ENCODE data around the gene ACER1.

DNA sequence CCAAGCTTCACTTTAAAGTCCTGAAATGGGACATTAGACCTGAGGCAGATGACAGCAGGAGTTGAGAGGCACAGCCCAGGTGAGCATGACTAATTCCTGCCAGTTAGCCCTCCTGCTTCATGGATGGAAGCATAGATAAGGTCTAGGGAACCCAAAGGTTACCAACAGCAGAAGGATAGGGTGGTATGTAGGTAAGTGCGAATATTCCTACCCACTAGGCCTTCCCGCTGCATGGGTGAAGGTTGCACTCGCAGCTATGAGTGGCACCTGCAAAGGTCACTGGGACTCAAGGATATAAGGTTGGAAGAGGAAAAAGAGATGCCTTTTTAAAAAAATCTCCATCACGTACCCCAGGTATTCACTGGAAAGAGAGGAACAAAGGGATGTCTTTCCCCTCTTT lies 41.4 kb downstream of the ACER1 start:
- TF ChIP-seq CTCF (IDR thresholded peaks at IDR 0.05; ENCODE audit: low read depth, low read length, missing input control): no peak
- no peak for TF ChIP-seq RAD21 (IDR thresholded peaks at IDR 0.05)
- TF ChIP-seq, protein P1, sequence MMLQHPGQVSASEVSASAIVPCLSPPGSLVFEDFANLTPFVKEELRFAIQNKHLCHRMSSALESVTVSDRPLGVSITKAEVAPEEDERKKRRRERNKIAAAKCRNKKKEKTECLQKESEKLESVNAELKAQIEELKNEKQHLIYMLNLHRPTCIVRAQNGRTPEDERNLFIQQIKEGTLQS (IDR thresholded peaks at IDR 0.05): no peak
- no peak for TF ChIP-seq EGR1 (IDR thresholded peaks at IDR 0.05; ENCODE audit: low read depth in 2 of 2)
- no peak for TF ChIP-seq ZBTB33 (IDR thresholded peaks at IDR 0.05)
- TF ChIP-seq REST (IDR thresholded peaks at IDR 0.05): no peak
- TF ChIP-seq GABPA (IDR thresholded peaks at IDR 0.05 in 1 of 2, conservative IDR thresholded peaks at IDR 0.05 in 1 of 2): no peak

All from liver (tissue), 3 donors.